ENCODE measurements around the gene NTSR2. TPM values are rescaled to one million over a fixed set of nuclear protein-coding genes. Genes with fewer than 3 reads are reported as not detected.

The NTSR2 gene
- total and polyA plus RNA-seq, 2 of the 8 experiments (the other 6 are each of a cell fraction or from before 2014, with no cell fraction given) = 0.05 TPM; not detected in 1

DNA sequence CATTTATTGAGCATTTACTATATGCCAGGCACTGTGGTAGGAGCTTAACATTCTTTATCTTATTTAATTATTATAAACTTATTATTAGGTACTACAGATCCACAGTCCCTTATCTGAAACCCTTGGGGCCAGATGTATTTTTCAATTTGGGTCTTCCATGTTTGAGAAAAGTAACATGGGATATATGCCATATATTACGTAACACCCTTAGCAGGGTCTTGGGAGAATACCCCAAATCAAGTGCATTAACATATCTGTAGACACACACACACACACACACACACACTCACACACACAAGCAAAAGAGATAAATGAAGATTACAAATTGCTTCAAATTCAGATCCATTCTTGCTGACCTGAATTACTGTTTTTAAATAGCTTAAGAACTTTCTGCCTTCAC, 13.7 kb downstream of the NTSR2 start:
- Histone ChIP-seq H2BK15ac (ENCODE audit: low read length) (no peak overlapping the region), H3K23me2 (ENCODE audit: low read depth, low read length) (no peaks in the 10 kb centered on the region), H3K9ac (replicated peaks in 1 of 4; ENCODE audit: extremely low read depth in 1 of 4, low read depth in 3 of 4, low read length in 3 of 4) (no peak overlapping the region), H3K56ac (replicated peaks; ENCODE audit: insufficient read length, low read depth, low read length) (no peak overlapping the region), H3K18ac (ENCODE audit: extremely low read depth, low read length) (no peak overlapping the region), H2BK12ac (ENCODE audit: low read depth, low read length) (no peak overlapping the region), H3K4ac (replicated peaks; ENCODE audit: insufficient read length, low read depth, low read length) (no peak overlapping the region), H3K79me2 (ENCODE audit: control insufficient read depth in 1 of 2, insufficient read depth in 2 of 2, low read length in 2 of 2) (no peaks in the 10 kb centered on the region), H3K27ac (ENCODE audit: low read depth, low read length) (no peak overlapping the region), H2BK5ac (ENCODE audit: low read depth, low read length) (no peak overlapping the region), H3K4me1 (replicated peaks in 1 of 4; ENCODE audit: control insufficient read depth in 3 of 4, insufficient read depth in 4 of 4, low read length in 3 of 4) (no peaks in the 10 kb centered on the region), H4K5ac (ENCODE audit: insufficient read length, low read depth, low read length) (no peak overlapping the region), H4K91ac (replicated peaks; ENCODE audit: insufficient read length, low read length) (no peak overlapping the region), H4K20me1 (replicated peaks in 1 of 2; ENCODE audit: control insufficient read depth in 1 of 2, insufficient read depth in 2 of 2, low read length in 2 of 2) (no peaks in the 10 kb centered on the region), H2AFZ (ENCODE audit: low read length) (no peak overlapping the region), H4K8ac (ENCODE audit: extremely low read depth, insufficient read depth, low read length) (no peak overlapping the region), H2BK20ac (ENCODE audit: low read length) (no peak overlapping the region), H3K79me1 (ENCODE audit: low read depth, low read length) (no peaks in the 10 kb centered on the region), H3K36me3 (ENCODE audit: control insufficient read depth in 2 of 4, insufficient read depth in 4 of 4, low read length in 3 of 4) (no peaks in the 10 kb centered on the region), H3K9me3 (ENCODE audit: insufficient read depth in 2 of 2, low read depth in 1 of 2, low read length in 1 of 2) (0 out of 4 replicates have a peak, but pooled peaks cover 0 to 3% of the 10 kb centered on the region in 2 experiments), H3K14ac (ENCODE audit: insufficient read length) (no peak overlapping the region), H3K4me2 (ENCODE audit: insufficient read depth in 1 of 2, low read depth in 2 of 2, low read length in 2 of 2) (no peak overlapping the region), H3K23ac (ENCODE audit: insufficient read length) (no peak overlapping the region), H3K4me3 (ENCODE audit: extremely low read depth in 1 of 4, insufficient read depth in 2 of 4, low read depth in 3 of 4, low read length in 4 of 4) (no peak overlapping the region), H2AK5ac (ENCODE audit: low read depth, low read length) (no peak overlapping the region), H3K27me3 (replicated peaks in 1 of 4; ENCODE audit: control insufficient read depth in 3 of 4, extremely low read depth in 1 of 4, insufficient read depth in 3 of 4, low read length in 3 of 4) (no peaks in the 10 kb centered on the region), H2BK120ac (replicated peaks; ENCODE audit: low read depth, low read length) (no peak overlapping the region)
- POLR2A ChIA-PET (ENCODE audit: partially characterized antibody) = interaction anchor here (0.9 to 1.3 kb wide), 2 partner anchors 9 to 66 kb away, joined by 3 to 4 read pairs; no protein-coding TSS in a partner anchor
- no peak for TF ChIP-seq SRF (IDR thresholded peaks at IDR 0.05; ENCODE audit: low read depth, low read length)
- TF ChIP-seq CBX5 (IDR thresholded peaks at IDR 0.05; ENCODE audit: low read depth, low read length) = no peak
- TF ChIP-seq RNF2 (IDR thresholded peaks at IDR 0.05; ENCODE audit: borderline replicate concordance, low read depth, low read length, missing control alignments, poor library complexity, severe bottlenecking) = no peak
- peak; percentile 50; the same call in 1 of the 2 replicates for TF ChIP-seq CEBPB (IDR thresholded peaks at IDR 0.05; ENCODE audit: low read depth, low read length)
- no peak for TF ChIP-seq RBBP5 (IDR thresholded peaks at IDR 0.05; ENCODE audit: borderline replicate concordance, low read depth, low read length)
- TF ChIP-seq TAF1 (IDR thresholded peaks at IDR 0.05; ENCODE audit: low read depth, low read length) = no peak
- DNase-seq (ENCODE audit: low read depth in 1 of 2, low spot score in 2 of 2) = no peak
- WGBS, 2 experiments (ENCODE audit: extremely low coverage in 1 of 2, insufficient coverage in 1 of 2, insufficient read length in 1 of 2, insufficient replicate concordance in 2 of 2, low coverage in 1 of 2, low lambda C conversion rate in 2 of 2, missing lambda C conversion rate in 1 of 2) = 100% methylated on average over 1 of the region's 1 CpG; no CpG with 5 or more reads in 1 of the 2 experiments
- no peak for FAIRE-seq
- CTCF ChIA-PET (ENCODE audit: partially characterized antibody) = interaction anchor here (0.6 to 2.5 kb wide), 8 partner anchors 9 to 769 kb away, joined by 3 to 10 read pairs (median 4); partner anchors contain the start of gene NTSR2
